GM12801 (cell line): Measurements from ENCODE around the gene IKZF2.

Experiments
- CTCF ChIP-seq: IDR thresholded peaks from one replicate; pipeline ENCODE4 v1.5.1; 2011; ENCODE audit warnings: control low read depth; ENCODE audit not compliant: insufficient read length; ENCODE audit errors: extremely low read depth

Gene IKZF2

GRCh38 chr2:212962691-212963090 is 188.7 kb downstream of the IKZF2 start:
- no peak for TF ChIP-seq CTCF

GRCh38 chr2:212961255-212961654 is 190.2 kb downstream of the IKZF2 start:
- no peak for TF ChIP-seq CTCF

DNA sequence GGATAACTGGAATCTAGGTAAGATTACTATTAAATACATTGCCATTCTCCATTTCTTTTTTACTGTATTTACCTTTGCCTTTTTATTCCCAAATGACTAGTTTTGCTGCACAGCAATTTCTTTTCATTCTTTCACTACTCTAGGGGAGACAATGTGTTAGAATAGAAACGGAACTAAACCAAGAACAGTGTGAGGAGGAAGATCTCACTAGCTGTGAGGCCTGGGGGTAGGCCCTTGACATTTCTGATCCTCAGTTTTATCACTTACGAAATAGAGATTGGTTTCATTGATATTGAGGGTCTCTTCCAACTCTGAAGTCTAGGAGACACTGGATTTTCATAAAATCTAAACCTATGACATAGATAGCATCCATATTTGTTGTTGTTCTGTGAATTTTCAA is 191.1 kb downstream of the IKZF2 start:
- TF ChIP-seq CTCF: no peak

GRCh38 chr2:212959471-212960117 is 191.8 kb downstream of the IKZF2 start:
- no peak for TF ChIP-seq CTCF

GRCh38 chr2:212958757-212959295 is 192.6 kb downstream of the IKZF2 start:
- no peak for TF ChIP-seq CTCF

GRCh38 chr2:212958133-212958532 is 193.3 kb downstream of the IKZF2 start:
- no peak for TF ChIP-seq CTCF

- no peak for TF ChIP-seq CTCF
These were observed 193.8 kb downstream of the IKZF2 start for GRCh38 chr2:212957624-212958023.
